MG63 (cell line): ENCODE results near the gene MATN4. TPM values are rescaled to one million over a fixed set of nuclear protein-coding genes. Genes with fewer than 3 reads are reported as not detected.

Experiments used
- DNase-seq: peaks from one replicate; pipeline ENCODE4 v3.0.0-alpha.2; 2020
- H3K27me3 ChIP-seq: fragments of 250-450 bp; sonication (Bioruptor Pico); 2 replicates; pipeline ENCODE4 v1.5.1; 2020; ENCODE audit warnings: mild to moderate bottlenecking, moderate library complexity
- H3K36me3 ChIP-seq: fragments of 250-450 bp; sonication (Bioruptor Pico); 2 replicates; pipeline ENCODE4 v1.5.1; 2020; ENCODE audit warnings: mild to moderate bottlenecking, moderate library complexity
- H3K4me3 ChIP-seq: fragments of 250-450 bp; sonication (Bioruptor Pico); 2 replicates; pipeline ENCODE4 v1.5.1; 2020; ENCODE audit warnings: mild to moderate bottlenecking, moderate library complexity
- H3K9me3 ChIP-seq: fragments of 250-450 bp; sonication (Bioruptor Pico); 2 replicates; pipeline ENCODE4 v1.5.1; 2020; ENCODE audit warnings: mild to moderate bottlenecking, moderate library complexity
- total RNA-seq: library from RNA; depleted of rRNA; stranded (reverse); fragments of >200 nt; shearing (Covaris generic); gene quantifications from 2 replicates; pipeline ENCODE4 v1.2.3, GENCODE V29; 2014; ENCODE audit warnings: low replicate concordance

Gene MATN4
- total RNA-seq, 1 experiment from 2014 or later = not detected

GRCh38 chr20:45343532-45344167, 35.6 kb upstream of the MATN4 start:
- Histone ChIP-seq H3K4me3 (peak overlapping the region; percentile 95), H3K36me3 (peaks cover 86% of the 10 kb centered on the region), H3K9me3 (no peaks in the 10 kb centered on the region), H3K27me3 (no peaks in the 10 kb centered on the region)
- no peak for DNase-seq

- H3K4me3 ChIP-seq = no peak overlapping the region
- H3K36me3 ChIP-seq = peaks cover 93% of the 10 kb centered on the region
These were observed 34.9 kb upstream of the MATN4 start for GRCh38 chr20:45342855-45343531.

DNA sequence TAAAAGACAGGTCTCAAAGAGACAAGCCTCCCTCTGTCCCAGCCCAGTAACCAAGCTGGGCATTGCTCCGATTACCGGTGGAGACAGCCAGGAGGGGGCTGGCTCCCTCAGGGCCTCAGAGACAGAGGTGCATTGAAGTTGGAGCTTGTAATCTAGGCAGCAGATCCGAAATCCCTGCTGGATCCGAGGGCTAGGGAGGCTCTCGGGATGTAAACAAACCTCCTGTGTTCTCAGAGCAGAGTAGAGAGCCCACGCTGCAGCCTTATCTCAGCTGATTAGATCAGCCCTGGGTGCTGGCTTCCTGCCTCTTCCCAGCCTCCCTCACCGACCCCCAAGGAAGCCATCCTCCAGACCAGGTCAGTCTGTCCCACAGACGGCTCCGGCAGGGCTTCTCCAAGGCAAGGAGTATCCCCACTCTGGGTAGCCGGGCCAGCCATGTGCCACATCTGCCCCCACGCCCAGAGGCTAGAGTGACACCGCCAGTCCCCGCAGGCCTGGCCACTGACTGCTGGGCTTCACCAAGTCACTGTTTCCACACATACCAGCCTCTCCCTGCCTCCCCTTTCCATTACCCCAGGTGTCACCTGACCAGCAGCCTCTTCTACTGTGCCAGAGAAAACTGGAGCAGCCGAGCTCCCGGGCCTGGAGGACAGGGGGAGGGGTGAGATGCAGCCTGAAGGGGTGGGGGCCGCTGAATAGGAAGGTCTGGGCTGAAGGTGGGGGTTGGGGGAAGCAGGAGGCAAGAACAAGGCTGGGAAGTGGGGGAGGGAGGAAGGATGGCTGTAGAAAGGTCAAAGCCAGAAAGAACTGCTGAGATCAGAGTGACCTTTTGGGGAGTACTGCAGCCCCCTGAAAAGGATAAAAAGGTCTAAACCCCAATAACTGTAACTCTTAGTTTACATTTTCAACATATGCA, 34.1 kb upstream of the MATN4 start:
- Histone ChIP-seq H3K27me3 (no peaks in the 10 kb centered on the region), H3K9me3 (no peaks in the 10 kb centered on the region), H3K4me3 (no peak overlapping the region), H3K36me3 (peaks cover 95% of the 10 kb centered on the region)
- no peak for DNase-seq

More at GRCh38 chr20:45342855-45343531, 34.9 kb upstream of the MATN4 start:
- Histone ChIP-seq H3K9me3 (no peaks in the 10 kb centered on the region), H3K27me3 (no peaks in the 10 kb centered on the region)
- peak; percentile 47 for DNase-seq

- no peak for DNase-seq
- Histone ChIP-seq H3K27me3 (no peaks in the 10 kb centered on the region), H3K9me3 (no peaks in the 10 kb centered on the region), H3K4me3 (no peak overlapping the region), H3K36me3 (peaks cover 93% of the 10 kb centered on the region)
These were observed 33.5 kb upstream of the MATN4 start for GRCh38 chr20:45341579-45341938.

- Histone ChIP-seq H3K27me3 (no peaks in the 10 kb centered on the region), H3K36me3 (peaks cover 92% of the 10 kb centered on the region), H3K4me3 (no peak overlapping the region), H3K9me3 (no peaks in the 10 kb centered on the region)
- DNase-seq = no peak
These were observed 32.9 kb upstream of the MATN4 start for GRCh38 chr20:45340951-45341350.

- no peaks in the 10 kb centered on the region for H3K27me3 ChIP-seq
- peaks cover 92% of the 10 kb centered on the region for H3K36me3 ChIP-seq
- no peak for DNase-seq
- no peak overlapping the region for H3K4me3 ChIP-seq
- no peaks in the 10 kb centered on the region for H3K9me3 ChIP-seq
These were observed 32.2 kb upstream of the MATN4 start for GRCh38 chr20:45340236-45340847.

DNA sequence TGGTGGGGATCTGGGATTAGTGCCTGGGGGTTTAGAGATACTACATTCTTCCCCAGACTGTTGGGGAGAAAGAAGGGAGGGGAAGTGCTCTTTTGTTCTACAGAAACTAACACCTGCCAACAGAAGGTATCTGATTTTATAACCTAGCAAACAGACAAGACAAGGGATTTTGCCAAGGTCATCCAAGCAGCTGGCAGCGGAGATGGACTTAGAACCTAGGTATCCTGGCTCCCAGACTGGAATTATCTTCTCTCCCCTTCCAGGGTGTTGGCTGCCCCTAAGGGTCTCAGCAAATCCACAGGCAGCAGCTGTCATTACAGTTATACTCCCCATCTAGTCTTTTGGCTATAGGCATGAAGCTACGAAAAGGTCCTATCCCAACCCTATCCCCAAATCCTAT, 31.7 kb upstream of the MATN4 start:
- H3K27me3 ChIP-seq = no peaks in the 10 kb centered on the region
- H3K9me3 ChIP-seq = no peaks in the 10 kb centered on the region
- peaks cover 92% of the 10 kb centered on the region for H3K36me3 ChIP-seq
- DNase-seq = no peak
- H3K4me3 ChIP-seq = no peak overlapping the region

DNA sequence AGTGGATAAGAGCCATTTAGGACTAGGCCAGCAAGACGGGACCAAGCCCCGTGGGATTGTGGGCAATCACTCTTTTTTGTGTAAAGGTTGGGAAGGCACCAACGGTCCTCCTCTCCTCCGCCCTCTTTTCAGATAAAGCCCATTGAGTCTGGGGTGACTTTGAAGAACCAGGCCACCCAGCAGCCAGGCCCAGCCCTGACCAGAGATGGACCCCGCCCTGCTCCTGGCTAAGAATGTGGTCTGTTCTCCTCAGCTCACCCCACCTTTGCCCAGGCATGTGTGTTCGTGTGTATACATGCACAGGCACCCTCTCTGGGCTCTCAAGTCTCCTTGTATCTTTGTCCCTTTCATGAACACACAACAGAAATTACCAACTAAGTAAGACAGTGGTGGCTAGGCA, 31.0 kb upstream of the MATN4 start:
- DNase-seq = no peak
- Histone ChIP-seq H3K27me3 (no peaks in the 10 kb centered on the region), H3K4me3 (no peak overlapping the region), H3K36me3 (peaks cover 94% of the 10 kb centered on the region), H3K9me3 (no peaks in the 10 kb centered on the region)

DNA sequence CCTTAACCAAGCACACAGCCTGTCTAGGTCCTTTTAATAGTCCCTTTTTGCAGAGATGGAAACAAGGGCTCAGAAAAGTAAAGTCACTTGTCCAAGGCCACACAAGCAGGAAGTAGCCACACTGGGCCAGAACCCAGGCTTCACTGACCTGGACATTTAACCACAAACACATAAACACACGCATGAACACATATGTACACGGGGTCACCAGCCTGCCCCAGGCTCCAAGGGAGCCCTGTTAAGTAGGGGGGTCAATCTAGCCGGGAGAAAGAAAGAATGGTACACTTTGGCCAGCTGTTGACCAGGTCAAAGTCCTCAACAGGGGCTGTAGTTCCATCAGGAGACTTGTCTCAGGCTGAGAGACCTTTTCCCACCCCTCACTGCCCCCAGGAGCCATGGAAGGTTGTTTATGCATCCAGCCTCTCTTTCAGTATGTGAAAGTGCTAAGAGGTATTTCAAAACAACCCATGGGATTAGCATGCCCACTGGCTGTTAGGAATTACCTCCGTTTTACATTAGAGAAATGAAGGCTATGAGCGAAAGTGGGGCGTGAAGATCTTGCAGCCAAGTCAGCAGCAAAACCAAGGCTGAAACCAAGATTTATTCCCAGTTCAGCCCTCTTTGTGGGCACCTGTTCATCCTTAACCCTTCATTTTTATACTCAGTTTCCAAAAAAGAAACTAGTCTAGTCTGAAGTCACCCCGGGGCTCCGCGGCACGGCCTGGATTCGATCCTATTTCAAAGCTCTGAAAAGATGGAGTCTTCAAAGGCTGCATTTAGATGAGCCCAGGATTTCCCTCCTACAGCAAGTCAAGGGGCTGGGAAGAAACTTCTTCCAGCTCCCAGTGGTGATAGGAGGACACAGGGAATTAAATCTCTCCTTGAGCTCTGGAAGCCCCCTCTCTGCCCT, 30.3 kb upstream of the MATN4 start:
- H3K27me3 ChIP-seq = no peaks in the 10 kb centered on the region
- DNase-seq = no peak
- H3K4me3 ChIP-seq = no peak overlapping the region
- no peaks in the 10 kb centered on the region for H3K9me3 ChIP-seq
- peaks cover 94% of the 10 kb centered on the region for H3K36me3 ChIP-seq

DNA sequence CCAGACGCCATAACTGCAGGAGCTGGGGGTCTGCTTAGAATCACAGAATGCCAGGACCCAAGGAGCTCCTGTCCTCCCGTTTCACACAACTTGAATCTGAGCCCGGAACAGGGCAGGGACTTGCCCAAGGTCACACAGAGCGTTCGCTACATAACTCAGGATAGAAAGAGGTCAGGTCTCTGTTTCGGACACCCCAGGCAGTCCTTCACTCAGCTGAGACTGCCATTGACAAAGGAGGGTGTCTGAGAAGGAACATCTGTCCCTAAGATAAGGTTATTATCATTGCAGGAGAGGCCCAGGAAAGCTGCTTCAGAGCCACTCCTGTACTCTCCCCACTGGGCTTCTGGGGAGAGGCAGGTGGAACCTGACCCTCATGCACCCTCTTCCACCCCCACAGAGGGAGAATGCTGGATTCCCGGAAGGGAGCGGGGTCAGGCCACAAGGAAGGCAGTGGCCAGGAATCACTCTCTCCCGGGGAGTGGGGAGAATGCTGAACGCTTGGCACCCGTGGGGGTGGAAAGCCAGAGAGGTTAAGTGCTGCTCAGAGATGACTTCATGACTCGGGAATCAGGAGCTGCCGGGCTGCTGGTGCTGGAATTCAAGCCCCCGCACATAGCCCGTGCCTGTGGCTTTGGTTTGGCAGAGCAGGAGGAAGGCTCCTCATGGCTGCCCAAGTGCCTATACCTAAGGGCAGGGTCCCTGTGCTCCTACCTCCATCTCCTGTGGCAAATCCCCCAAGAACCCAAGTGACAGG, 29.4 kb upstream of the MATN4 start:
- no peaks in the 10 kb centered on the region for H3K27me3 ChIP-seq
- peaks cover 94% of the 10 kb centered on the region for H3K36me3 ChIP-seq
- no peaks in the 10 kb centered on the region for H3K9me3 ChIP-seq
- peak; percentile 98 for DNase-seq
- H3K4me3 ChIP-seq = no peak overlapping the region

DNA sequence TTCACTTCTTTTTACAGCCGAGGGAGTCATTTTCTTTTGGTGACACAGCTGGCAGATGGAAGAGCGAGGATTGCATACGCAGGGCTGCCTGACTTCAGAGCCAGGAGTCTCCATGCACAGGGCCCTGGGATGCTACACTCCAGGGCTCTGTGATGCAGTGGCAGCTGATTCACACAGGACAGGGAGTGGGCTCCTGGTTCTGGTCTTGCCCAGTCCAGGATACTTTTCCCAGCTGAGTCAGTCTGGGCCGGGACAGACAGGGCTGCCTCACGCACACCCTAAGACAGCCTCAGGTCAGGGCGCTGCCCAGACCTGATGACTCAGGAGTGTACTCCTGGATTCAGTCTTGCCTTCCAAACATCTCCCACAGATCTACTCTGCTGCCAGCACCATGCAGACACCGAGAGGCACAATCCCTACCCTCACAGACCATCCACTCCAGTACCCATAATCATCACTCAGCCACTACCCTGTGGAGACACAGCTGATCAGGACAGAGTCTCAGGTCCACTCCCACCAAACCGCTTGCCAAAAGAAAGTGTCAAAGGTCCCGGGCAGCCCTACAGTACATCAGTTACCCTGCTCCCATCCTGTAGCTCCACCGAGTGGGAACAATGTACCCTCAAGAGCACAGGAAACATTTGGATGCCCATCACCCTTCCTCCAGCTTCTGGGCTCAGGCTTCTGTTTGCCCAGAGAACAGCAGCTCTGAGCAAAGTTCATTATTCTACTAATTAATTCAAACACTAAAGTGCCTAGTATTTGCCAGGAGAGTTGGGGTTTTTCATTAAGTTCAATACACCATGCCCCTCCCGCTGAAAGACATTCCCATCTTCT, 28.6 kb upstream of the MATN4 start:
- H3K36me3 ChIP-seq = peaks cover 93% of the 10 kb centered on the region
- peak; percentile 99 for DNase-seq
- H3K4me3 ChIP-seq = no peak overlapping the region
- no peaks in the 10 kb centered on the region for H3K9me3 ChIP-seq
- H3K27me3 ChIP-seq = no peaks in the 10 kb centered on the region

GRCh38 chr20:45330476-45330875, 22.4 kb upstream of the MATN4 start:
- Histone ChIP-seq H3K27me3 (no peaks in the 10 kb centered on the region), H3K36me3 (peaks cover 96% of the 10 kb centered on the region), H3K9me3 (no peaks in the 10 kb centered on the region), H3K4me3 (no peak overlapping the region)
- no peak for DNase-seq

DNA sequence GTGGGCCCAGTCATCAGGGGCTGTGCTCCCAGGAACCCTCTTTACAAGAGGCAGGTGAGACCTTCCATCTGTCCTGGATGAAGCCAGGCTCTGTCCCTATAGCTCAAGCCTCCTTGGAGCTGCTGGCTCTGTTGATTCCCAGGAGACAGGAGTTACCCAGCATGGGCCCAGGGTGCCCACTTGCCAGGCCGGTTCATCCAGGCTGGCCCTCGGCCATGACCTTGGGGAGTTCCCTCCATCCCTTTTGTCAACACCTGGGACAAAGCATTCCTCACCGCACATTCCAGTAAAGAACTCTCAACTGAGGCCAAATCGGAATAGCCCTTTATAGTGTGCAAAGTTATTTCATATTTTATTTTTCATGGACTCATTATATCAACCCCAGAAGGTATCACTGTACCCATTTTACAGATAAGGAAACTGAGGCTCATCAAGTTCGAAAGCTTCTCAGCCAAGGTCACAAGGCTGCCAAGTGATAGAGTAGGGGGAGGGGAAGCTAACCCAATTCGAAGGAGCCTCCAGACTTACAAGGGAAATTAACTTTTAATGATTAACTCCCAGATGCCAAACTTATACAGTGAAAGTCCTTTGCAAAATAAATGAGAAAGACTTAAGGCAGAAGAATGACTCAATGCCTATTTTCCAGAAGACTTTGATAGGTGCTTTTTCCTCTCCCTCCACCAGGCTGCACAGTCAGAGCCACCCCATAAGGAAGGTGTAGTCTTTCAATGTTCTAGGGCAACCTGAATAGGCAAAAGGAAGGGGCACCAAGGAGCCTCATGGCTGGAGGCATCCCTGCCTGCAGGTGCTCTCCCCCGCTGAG, 21.6 kb upstream of the MATN4 start:
- Histone ChIP-seq H3K4me3 (no peak overlapping the region), H3K36me3 (peaks cover 94% of the 10 kb centered on the region), H3K27me3 (no peaks in the 10 kb centered on the region), H3K9me3 (no peaks in the 10 kb centered on the region)
- no peak for DNase-seq

GRCh38 chr20:45328451-45328850, 20.4 kb upstream of the MATN4 start:
- no peak for DNase-seq

More at GRCh38 chr20:45328451-45328850, 20.4 kb upstream of the MATN4 start:
- no peaks in the 10 kb centered on the region for H3K9me3 ChIP-seq
- H3K36me3 ChIP-seq = peaks cover 86% of the 10 kb centered on the region
- no peaks in the 10 kb centered on the region for H3K27me3 ChIP-seq
- H3K4me3 ChIP-seq = no peak overlapping the region
